Stimulated activated CD4-positive, alpha-beta T cell treated with anti-CD3 and anti-CD28 coated beads, Interleukin-2, amount 100 ng/mL, for 4 hours (primary cell): ENCODE results near the gene ARPC5L.
A peak's percentile ranks its signal among the peaks of the same experiment; 100 is the strongest.
"Not testable (repeated sequence)": the region's sequence is repeated elsewhere in the genome, so short reads cannot be mapped to it uniquely, and the experiment has no call there.

Source experiments
- DNase-seq: peaks from one replicate; pipeline ENCODE4 v3.0.0-alpha.2; 2020; ENCODE audit warnings: low read depth

ARPC5L gene

DNA sequence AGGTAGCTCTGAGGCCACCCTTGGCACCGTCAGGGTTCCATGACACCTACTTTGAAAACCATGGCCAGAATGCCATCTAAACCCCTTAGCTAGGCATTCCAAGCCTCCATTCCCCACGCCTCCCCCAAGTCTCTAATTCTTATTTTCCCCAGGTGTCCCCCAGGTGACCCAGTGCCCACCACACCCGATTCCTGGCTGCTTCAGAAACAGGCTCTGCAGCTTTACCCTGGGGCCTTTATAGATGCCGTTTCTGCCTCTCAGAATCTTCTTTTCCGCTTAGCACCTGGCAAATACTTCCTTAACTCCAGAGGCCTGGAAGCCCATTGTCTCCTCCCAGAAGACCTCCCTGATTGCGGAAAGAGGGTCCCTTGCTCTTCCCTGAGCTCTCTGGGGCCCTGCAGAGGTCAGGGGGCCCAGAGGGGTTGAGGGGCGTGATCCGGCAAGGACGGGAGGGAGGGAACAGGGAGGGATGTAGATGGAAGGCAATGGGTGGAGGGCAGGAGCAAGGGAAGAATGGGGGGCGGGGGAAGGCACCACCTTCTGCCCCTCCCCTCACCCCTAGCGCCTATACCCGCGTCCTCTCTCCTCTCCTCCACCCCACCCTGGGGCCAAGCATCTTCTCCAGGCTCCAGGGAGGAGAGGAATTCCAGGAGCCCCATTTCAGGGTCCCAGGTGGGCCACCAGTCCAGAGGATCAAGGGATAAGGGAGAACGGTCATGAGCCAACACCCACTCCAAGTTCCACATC is 20.7 kb upstream of the ARPC5L start:
- DNase-seq, result no peak

DNA sequence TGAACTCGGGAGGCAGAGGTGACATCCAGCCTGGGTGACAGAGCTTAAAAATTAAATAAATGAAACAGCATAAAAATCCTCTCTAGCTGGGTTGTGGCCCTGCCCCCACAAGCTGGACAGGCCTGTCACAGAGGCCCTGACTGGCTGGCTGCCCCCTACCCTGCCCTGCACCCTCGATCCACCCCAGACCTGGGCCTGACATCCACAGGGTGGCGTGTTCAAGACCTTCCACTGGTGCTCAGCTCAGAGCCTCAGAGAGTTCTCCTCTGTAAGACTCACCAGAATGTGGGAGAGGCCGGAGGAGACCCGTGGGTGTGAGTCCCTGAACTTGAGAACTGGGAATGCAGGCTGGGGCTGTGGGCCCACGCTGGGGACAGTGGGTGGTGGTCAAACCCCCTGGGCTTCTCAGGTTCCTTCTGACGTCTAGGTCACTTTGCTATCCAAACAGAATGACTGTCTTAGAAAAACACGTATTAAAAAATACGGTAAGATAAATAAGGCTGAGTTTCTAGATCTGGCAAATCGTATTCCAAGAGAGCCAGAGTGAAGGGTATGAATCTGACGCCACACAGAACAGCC is 18.4 kb upstream of the ARPC5L start:
- DNase-seq, result no peak

DNA sequence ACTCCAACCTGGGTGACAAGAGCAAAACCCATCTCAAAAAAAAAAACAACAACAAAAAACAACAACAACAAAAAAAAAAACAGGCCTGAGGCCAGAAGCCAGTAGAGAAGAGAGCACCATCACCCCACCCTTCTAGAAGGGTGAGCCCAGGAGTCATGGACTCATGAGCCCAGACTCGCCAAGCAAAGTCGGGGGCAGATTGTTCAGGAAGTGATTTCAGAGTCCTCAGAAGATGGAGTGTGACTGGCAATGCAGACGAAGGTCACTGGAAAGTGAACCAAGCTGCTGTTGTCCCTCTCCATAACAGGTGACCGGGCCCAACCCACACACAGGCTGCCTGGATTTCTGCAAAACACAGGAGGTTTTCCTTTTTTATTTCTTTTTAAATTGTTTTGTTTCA is 17.6 kb upstream of the ARPC5L start:
- DNase-seq, result no peak

DNA sequence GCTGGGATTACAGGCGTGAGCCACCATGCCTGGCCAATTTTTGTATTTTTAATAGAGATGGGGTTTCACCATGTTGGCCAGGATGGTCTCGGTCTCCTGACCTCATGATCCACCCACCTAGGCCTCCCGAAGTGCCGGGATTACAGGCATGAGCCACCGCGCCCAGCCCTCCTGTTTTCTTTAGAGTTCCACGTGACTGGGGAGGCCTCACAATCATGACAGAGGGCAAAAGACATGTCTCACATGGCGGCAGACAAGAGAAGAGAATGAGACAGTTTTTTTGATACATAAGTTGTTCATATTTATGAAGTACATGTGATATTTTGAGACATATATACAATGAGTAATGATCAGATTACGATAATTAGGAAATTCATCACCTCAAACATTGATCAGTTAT is 15.5 kb upstream of the ARPC5L start:
- DNase-seq, result not testable (repeated sequence)

DNA sequence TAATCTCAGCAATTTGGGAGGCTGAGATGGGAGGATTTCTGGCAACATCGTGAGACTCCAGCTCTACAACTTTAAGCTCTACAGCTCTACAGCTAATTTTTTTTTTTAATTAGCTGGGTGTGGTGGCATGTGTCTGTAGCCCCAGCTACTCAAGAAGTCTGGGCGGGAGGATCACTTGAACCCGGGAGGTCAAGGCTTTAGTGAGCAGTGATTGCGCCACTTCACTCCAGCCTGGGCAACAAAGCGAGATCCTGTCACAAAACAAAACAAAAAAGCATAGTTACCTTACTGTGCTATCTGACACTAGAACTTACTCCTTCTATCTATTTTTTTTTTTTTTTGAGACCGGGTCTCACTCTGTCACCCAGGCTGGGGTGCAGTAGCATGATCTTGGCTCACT is 15.0 kb upstream of the ARPC5L start:
- no peak for DNase-seq

DNA sequence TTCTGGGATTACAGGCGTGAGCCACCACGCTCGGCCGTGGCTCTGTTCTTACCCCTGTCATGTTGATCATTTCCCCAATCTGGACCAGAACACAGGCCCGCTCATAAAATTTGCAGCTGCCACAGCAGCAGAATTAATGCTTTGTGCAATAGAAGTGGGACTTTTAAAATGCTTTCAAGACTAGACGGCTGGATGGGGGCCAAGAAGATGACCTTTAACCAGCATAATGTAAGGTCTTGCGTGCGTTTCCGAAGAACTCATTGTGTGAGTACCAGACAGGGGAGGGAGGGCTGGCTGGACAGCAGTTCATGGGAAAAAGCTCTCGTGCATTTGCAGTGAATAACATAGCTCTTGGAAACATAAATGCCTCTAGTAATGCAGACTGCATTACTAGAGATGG is 12.1 kb upstream of the ARPC5L start:
- DNase-seq, result no peak

DNA sequence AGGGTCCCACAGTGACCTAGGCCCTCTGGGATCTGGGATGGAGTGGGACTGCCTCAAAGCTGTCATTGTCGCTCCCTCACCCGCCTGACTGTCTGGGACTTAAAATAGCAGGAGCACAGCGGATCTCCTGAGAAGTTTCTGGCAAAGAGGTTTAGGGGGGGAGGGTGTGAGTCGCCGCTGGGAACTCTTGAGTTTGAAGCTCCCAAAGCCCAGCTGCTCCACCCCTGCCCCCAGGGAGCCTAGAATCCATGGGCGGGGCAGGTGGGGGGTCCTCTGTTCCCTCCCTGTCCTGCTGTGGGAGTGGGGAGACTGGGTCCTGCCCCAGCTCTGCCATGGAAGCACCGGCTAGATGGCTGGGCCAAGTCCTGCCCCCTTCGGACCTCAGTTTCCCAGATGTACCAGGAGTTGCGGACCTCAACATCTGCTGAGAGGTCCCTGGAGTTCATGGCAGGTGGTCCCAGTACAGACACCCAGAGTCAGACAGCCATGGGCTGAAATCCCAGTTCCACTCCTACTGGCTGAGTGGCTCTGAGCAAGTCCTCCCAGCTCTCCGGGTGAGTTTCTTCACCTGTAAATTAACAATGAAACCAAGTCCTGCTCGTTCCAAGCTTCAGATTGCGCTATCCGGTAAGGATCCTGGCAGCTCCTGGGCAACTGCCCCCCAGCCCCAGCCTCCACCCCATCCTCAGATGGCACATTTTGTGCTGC is 9.7 kb upstream of the ARPC5L start:
- no peak for DNase-seq

DNA sequence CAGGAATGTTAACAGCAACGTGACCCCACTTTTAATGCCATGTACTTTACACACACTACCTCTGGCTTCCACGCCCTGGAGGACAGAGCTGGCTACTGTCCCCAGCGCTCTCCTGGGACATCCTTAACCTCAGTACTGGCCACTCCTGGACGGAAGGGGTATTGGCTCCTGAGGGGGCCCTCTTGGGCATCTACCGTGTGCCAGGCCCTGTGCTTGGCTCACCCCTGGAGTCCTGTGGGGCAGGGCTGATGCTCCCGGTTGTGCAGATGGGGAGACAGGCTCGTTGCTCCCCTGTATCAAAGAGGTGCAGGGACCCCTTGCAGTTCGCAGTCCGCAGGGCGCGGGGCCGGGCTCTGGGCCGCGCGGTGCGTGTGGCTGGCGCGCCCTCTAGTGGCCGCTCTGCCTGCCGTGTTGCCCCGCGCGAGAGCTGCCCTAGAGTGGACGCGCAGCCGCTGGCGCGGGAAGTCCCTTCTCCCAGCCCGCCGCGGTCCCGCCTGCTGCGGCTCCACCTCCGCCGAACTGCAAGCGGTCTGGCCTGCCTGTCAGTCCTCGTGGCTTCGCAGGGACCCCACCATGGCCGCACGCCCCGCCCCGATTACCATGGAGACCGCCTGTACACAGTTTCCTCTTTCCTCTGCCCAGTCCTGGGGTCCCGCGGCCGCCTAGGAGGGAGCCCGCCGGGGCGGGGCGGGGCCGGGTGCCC is 8.9 kb upstream of the ARPC5L start, which contains the start of gene WDR38:
Gene WDR38 (plus strand): TSS at position 632 of the 703 bp plus-strand sequence. CDS start 72 bp downstream, outside the sequence.
- peak; percentile 51 for DNase-seq

DNA sequence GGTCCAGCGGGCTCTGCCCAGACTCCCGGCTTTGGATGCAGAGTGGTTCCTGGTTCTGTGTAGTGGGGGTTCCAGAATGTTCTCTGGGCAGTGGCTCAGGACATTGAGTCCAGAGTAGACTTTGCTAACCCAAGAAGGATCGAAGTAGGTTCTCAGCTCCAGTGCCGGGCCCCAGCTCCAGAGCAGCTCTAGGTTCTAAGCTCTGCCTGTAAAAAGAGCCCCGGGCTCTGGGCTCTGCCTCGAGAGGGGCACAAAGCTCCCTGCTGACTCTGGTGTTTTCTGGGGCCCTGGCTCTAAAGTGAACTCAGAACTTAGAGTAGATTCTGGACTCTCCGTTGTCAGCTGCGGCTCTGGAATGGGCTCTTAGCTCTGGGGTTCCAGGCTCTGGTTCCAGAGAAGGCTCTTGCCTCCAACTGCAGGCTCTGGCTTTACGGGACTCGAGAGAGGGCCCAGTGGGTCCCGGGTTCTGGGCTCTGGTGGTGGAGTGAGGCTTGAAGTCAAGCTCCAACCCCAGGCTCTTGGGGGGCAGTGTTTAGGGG is 8.3 kb upstream of the ARPC5L start:
- no peak for DNase-seq

DNA sequence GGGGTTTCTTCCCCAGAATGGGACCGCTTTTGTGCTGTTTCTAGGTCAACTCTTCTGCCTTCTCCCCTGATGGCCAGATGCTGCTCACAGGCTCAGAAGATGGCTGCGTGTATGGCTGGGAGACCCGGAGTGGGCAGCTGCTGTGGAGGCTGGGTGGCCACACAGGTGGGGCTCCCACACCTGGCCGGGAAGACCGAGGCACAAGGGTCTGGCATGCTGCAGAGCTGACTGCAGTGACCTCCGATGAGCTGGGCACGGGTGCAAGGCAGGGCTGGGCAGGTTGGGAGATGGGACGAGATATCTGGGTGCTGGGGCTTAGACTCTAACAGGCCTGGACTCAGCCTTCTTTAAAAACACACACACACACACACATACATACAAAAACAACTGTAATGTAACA is 7.8 kb upstream of the ARPC5L start:
- DNase-seq, result no peak

DNA sequence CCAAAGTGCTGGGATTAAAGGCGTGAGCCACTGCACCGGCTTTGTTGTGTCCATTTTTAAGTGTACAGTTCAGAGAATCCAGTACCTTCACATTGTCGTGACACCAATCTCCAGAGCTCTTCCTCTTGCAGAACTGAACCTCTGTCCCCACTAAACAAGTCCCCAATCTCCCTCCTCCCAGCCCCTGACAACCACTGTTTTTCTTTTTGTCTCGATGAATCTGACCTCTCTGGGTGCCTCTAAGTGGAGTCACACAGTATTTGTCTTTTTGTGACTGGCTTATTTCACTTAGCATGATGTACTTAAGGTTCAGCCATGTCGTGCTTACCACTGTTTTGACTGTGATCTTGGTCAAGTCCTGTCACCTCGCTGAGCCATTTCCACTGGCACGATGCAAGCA is 7.1 kb upstream of the ARPC5L start:
- DNase-seq, result no peak

DNA sequence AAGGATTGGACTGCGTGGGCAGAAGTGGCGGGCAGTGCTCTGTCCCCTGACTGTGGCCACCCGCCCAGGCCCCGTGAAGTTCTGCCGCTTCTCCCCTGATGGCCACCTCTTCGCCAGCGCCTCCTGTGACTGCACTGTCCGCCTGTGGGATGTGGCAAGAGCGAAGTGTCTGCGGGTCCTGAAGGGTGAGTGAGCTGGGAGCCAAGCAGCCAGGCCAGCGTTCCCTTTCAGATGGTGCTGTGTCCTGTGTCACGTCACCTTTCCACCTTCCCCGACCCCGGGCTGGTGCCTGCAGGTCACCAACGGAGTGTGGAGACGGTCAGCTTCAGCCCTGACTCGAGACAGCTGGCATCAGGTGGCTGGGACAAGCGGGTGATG is 6.4 kb upstream of the ARPC5L start:
- DNase-seq, result no peak

DNA sequence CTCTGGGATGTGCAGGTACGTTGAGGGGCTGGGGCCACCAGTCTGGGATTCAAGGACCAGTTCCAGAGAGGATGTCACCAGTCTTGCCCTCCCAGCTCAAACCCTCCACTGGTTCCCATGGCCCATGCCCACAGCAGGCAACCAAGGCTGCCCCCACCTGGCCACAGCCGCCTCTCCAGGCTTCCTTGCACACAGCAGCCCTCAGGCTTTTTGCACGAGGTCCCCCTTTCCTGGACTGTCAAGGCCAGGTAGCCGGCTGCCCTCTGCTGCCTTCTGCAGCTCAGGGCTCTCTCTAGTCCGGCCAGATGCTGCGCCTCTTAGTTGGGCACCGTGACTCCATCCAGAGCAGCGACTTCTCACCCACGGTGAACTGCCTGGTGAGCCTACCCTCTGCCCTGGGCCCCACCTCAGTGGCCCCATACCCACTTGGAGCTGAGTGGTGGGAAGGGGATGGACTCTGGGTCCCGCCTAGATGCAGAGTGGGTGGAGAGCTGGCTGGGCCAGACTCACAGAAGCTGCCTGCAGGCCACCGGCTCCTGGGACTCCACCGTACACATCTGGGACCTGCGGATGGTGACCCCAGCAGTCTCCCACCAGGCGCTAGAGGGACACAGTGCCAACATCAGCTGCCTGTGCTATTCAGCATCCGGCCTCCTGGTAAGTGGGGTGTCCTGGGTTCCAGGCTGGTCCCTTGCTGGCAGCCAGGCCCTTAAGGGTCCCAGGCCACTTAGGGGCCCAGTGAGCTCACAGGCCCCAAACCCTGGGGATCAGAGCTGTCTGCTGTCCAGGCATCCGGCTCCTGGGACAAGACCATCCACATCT is 5.8 kb upstream of the ARPC5L start:
- no peak for DNase-seq

DNA sequence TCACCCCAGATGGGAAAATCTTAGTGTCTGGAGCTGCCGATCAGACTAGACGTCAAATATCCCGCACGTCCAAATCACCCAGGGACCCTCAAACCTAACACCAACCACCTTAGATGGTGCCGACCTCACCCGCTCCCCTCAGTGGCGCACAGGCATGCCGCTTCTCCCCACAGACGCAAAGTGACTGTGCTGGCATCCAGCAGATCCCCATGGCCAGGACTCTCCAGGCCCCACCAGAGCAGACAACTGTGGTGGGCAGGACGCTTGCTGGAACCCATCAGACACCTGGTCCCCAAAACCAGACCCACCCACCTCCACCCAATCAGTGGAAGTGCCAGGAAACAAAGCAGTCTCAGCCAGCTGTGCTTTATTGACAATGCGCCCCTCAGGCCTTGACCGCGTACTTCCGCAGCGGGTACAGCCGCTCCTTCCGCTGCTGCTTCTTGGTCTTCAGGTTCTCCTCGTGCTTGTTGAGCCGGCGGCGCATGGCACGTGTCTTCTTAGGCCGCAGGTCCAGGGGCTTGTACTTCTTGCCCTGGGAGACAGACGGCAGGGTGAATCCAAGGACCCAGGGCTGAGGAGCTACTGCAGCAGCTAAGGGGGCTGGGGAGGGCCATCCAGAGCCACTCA is 4.3 kb upstream of the ARPC5L start:
- no peak for DNase-seq

DNA sequence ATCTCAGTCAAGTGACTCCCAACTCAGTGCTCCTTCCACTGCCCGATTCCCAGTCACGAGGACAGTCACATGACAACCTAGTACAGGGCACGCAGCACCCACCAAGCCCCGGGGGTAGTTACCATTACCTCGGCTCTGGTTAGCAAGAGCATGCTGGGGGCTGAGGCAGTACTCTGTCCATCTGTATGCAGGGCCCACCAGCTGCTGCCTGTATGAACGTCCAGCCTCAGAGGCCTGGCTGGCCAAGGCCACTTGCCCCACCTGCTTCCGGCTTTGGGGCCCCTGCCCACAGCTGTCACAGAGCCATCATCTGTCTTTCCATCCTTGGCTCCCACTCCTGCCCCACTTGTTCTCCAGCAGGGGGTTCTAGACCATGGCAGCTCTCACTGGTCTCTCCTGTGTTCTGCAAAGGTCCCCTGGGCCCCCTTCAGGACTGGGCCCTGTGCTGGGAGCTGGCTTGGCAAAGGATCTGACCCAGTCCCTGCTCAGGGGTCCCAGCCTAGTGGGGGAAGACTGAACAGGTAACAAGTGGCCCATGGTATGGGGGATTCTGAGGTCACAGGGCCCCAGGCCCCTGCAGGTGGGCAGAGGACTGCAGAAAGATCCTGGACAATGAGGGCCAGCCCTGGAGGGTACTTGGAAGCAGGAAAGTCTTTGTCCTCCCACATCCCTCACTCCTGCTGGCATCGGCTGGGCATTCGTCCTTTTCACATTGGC is 3.4 kb upstream of the ARPC5L start:
- no peak for DNase-seq

DNA sequence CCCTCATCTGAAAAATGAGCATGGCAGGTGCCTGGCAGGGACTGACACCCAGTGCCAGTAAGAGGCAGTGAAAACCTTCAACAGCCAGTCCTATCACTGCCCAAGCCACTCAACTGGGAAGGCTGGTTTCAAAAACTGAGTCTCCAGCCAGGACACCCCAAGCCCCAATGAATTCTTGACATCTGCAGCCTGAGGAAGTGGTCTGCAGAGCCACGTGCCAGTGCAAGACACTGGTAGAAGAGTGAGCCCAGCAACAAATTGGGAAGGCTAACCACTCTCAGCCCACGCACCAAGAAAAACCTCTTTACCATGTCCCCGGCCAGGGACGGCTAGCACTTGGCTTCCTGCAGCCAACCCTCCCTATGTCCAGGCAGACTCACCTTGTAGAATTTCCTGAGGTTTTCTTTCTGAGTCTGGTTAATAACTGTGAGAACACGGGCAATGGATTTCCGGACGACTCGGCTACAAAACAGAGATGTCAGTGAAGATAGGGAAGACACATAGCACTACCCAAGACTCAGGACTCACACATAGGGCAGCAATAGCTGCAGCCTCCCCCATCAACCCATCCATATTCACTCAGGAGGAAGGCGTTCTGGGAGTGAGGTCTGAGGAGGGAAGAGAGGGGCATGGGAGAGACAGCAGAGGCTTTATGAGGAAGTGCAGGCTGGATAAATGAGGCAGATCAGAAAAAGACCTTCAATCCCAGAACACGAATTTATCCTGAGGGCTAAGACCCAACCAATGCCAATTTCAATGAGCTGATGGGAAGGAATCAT is 1.9 kb upstream of the ARPC5L start:
- no peak for DNase-seq

DNA sequence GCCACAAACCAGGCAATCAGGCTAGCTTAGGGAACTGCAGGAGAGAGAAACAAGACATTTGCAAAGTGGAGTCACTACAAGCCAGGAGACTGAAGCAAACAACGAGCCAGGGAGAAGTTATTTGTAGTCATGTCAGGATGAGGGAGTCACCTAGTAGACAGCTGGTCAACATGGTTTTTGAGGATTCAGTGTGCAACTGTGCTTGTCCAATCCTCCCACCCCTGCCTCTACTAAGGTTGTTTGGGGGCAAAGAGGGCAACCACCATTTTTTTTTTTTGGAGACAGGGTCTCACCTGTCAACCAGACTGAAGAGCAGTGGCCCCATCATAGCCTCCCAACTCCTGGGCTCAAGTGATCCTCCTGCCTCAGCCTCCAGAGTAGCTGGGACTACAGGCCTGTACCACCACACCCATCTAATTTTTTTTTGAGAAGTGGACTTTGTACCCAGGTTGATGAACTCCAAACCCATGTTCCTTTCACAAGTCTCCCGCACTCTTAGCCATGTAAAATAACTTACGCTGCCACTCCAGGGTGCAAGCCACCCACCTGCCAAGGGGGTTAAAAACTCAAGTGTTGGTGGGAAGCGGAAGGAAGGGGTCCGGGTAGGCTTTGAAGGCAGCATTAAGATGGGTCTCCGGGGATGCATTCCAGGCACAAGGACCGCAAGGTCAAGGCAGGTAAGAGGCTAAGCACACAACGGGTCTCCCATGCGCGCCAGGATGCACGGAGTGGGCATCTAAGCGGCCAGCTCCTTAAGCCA is 1.2 kb upstream of the ARPC5L start:
- DNase-seq, result no peak

DNA sequence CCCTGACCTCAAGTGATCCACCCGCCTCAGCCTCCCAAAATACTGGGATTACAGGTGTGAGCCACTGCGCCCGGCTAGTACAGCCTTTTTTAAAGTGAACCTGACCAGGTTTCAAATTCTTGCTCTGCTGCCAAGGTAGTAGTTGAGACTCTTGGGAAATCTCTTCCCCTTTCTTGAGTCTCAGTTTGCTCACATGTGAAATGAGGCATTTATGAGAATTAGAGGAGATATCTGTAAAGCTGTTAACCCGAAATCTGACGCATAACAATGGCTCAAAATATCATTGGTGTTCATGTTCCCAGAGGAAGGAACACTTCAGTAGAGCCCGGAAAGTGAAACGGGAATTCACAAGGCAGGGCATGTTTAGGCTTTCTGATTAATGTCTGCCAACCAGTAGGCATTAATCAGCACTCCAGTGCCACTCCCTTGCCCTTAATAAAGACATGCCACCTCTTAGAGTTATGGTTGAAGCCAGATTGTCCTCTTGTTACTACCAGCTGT is 1.5 kb downstream of the ARPC5L start:
- DNase-seq, result no peak
